DOHH2 (cell line): ENCODE data around the gene DKK2.

Experiments used
- H3F3A ChIP-seq: fragments of 200-600 bp; sonication (generic), shearing (Covaris generic); 2 replicates; pipeline ENCODE4 v1.6.0; 2016; ENCODE audit warnings: antibody characterized with exemption, mild to moderate bottlenecking; ENCODE audit not compliant: control insufficient read depth, insufficient read depth
- H3K27ac ChIP-seq: fragments of 200-600 bp; sonication (generic); 2 replicates; pipeline ENCODE4 v1.5.1; 2014; ENCODE audit warnings: low read depth, mild to moderate bottlenecking, low read length, moderate library complexity
- H3K27me3 ChIP-seq: fragments of 200-600 bp; sonication (generic); 2 replicates; pipeline ENCODE4 v1.6.1; 2014; ENCODE audit warnings: mild to moderate bottlenecking, low read length, mixed read lengths; ENCODE audit not compliant: control insufficient read depth
- H3K36me3 ChIP-seq: fragments of 200-600 bp; sonication (generic); 2 replicates; pipeline ENCODE4 v1.6.1; 2014; ENCODE audit warnings: mild to moderate bottlenecking, low read length, moderate library complexity, mixed read lengths; ENCODE audit not compliant: control insufficient read depth
- H3K4me1 ChIP-seq: fragments of 200-600 bp; sonication (generic); 2 replicates; pipeline ENCODE4 v1.6.1; 2014; ENCODE audit warnings: mild to moderate bottlenecking, low read length, mixed read lengths; ENCODE audit not compliant: control insufficient read depth
- H3K4me2 ChIP-seq: fragments of 200-600 bp; sonication (generic); 2 replicates; pipeline ENCODE4 v1.6.0; 2014; ENCODE audit warnings: mild to moderate bottlenecking, low read length, moderate library complexity
- H3K4me3 ChIP-seq: fragments of 200-600 bp; sonication (generic); 2 replicates; pipeline ENCODE4 v1.5.1; 2014; ENCODE audit warnings: mild to moderate bottlenecking, low read length, mixed read lengths
- H3K79me2 ChIP-seq: fragments of 200-600 bp; sonication (generic); 2 replicates; pipeline ENCODE4 v1.6.1; 2014; ENCODE audit warnings: mild to moderate bottlenecking, low read length, mixed read lengths; ENCODE audit not compliant: control insufficient read depth
- H3K9me2 ChIP-seq: fragments of 200-600 bp; sonication (generic); replicated peaks from 2 replicates; pipeline ENCODE4 v1.6.1; 2014; ENCODE audit warnings: mild to moderate bottlenecking, low read length, mixed read lengths; ENCODE audit not compliant: control insufficient read depth
- H3K9me3 ChIP-seq: fragments of 200-600 bp; sonication (generic); 2 replicates; pipeline ENCODE4 v1.6.1; 2014; ENCODE audit warnings: antibody characterized with exemption, low read length, mixed read lengths; ENCODE audit not compliant: control insufficient read depth, insufficient read depth
- H4K20me1 ChIP-seq: fragments of 200-600 bp; sonication (generic); 2 replicates; pipeline ENCODE4 v1.6.0; 2014; ENCODE audit warnings: low read depth, mild to moderate bottlenecking, antibody characterized with exemption, low read length, moderate library complexity; ENCODE audit not compliant: control insufficient read depth, insufficient read depth
- EZH2phosphoT487 ChIP-seq: fragments of 200-600 bp; sonication (generic); IDR thresholded peaks from 2 replicates; pipeline ENCODE4 v1.6.1; 2017; ENCODE audit warnings: borderline replicate concordance, mild to moderate bottlenecking, antibody characterized with exemption, low read length, moderate library complexity, mixed read lengths
- TF ChIP-seq, protein P1 (sequence below): fragments of 200-600 bp; sonication (generic); IDR thresholded peaks from one replicate; pipeline ENCODE4 v1.5.1; 2014; ENCODE audit warnings: antibody characterized with exemption, mild to moderate bottlenecking, low read depth, low read length; ENCODE audit not compliant: poor library complexity, severe bottlenecking

The DKK2 gene

DNA sequence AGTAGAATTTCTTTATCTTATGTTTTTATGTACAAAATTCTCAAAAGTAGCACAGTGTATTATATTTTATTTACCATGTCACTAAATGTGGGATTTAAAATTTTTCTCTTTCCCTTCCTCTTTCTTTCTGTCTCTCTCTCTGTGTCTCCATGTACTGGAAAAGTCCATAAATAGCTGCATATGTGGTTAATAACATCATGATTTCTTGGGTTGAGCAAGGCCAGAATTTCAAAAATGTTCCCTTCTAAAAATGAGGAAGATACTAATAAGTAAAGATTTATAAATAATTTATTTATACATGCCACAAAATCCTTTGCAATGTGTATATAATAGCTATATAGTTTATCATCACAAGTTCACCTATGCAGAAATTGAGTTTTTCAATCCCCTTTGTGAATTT lies 29.1 kb upstream of the DKK2 start:
- H3K79me2 ChIP-seq, result no peaks in the 10 kb centered on the region
- no peaks in the 10 kb centered on the region for H3K9me2 ChIP-seq
- H3K36me3 ChIP-seq, result no peaks in the 10 kb centered on the region
- H3K27me3 ChIP-seq, result no peaks in the 10 kb centered on the region
- H3K4me3 ChIP-seq, result no peak overlapping the region
- no peaks in the 10 kb centered on the region for H3K4me1 ChIP-seq
- no peaks in the 10 kb centered on the region for H3K9me3 ChIP-seq
- H3K4me2 ChIP-seq, result no peak overlapping the region
- no peak overlapping the region for H3K27ac ChIP-seq
- no peaks in the 10 kb centered on the region for H4K20me1 ChIP-seq
- H3F3A ChIP-seq, result no peaks in the 10 kb centered on the region
- TF ChIP-seq, protein P1, sequence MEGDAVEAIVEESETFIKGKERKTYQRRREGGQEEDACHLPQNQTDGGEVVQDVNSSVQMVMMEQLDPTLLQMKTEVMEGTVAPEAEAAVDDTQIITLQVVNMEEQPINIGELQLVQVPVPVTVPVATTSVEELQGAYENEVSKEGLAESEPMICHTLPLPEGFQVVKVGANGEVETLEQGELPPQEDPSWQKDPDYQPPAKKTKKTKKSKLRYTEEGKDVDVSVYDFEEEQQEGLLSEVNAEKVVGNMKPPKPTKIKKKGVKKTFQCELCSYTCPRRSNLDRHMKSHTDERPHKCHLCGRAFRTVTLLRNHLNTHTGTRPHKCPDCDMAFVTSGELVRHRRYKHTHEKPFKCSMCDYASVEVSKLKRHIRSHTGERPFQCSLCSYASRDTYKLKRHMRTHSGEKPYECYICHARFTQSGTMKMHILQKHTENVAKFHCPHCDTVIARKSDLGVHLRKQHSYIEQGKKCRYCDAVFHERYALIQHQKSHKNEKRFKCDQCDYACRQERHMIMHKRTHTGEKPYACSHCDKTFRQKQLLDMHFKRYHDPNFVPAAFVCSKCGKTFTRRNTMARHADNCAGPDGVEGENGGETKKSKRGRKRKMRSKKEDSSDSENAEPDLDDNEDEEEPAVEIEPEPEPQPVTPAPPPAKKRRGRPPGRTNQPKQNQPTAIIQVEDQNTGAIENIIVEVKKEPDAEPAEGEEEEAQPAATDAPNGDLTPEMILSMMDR, result no peak
- no peak for TF ChIP-seq EZH2phosphoT487

DNA sequence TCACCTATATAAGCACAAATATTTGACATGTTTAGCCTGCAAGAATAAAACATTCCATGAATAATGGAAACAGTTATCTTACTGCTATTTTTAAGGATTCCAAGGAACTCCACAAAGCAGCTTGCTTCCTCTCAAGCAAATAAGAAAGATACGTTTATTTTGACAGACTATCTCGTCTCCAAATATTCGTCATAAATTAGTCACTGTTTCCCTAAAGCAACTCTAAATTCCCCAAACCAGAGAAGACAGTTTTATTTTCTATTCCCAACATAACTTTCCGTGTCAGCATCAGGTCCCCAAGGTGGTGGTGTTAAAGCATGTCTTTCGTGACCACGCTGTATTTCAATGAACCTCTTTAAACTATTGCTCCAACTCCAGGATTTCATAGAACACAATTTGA lies 24.3 kb upstream of the DKK2 start:
- Histone ChIP-seq H3K9me3 (no peaks in the 10 kb centered on the region), H3K9me2 (no peaks in the 10 kb centered on the region), H4K20me1 (no peaks in the 10 kb centered on the region), H3K4me2 (no peak overlapping the region), H3F3A (no peaks in the 10 kb centered on the region), H3K27me3 (no peaks in the 10 kb centered on the region), H3K4me3 (no peak overlapping the region), H3K4me1 (no peaks in the 10 kb centered on the region), H3K79me2 (no peaks in the 10 kb centered on the region), H3K36me3 (no peaks in the 10 kb centered on the region), H3K27ac (no peak overlapping the region)
- no peak for TF ChIP-seq EZH2phosphoT487
- TF ChIP-seq, protein P1, result no peak

DNA sequence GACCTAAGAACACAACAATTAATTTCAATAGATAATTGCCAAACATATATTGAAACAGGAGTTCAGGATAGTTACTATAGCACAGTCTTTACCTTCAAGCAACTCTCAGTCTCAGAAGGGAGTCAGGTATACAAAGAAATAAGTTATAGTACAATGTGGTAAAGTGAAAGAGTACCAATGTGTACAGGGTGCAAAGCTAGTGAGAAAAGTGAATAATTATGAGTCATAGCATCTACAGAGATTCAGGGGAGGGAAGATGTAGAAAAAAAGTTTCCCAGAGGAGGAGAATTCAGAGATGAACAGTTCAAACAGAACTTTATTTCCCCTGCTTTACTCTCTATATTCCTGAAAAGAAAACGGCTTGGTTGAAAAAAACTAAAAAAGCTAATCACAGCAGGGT lies 22.7 kb upstream of the DKK2 start:
- Histone ChIP-seq H3K27ac (no peak overlapping the region), H3K4me3 (no peak overlapping the region), H4K20me1 (no peaks in the 10 kb centered on the region), H3K9me2 (no peaks in the 10 kb centered on the region), H3K9me3 (no peaks in the 10 kb centered on the region), H3K36me3 (no peaks in the 10 kb centered on the region), H3F3A (no peaks in the 10 kb centered on the region), H3K79me2 (no peaks in the 10 kb centered on the region), H3K4me1 (no peaks in the 10 kb centered on the region), H3K27me3 (no peaks in the 10 kb centered on the region), H3K4me2 (no peak overlapping the region)
- TF ChIP-seq, protein P1, result no peak
- no peak for TF ChIP-seq EZH2phosphoT487
